ENCODE measurements around the gene SLCO3A1.
"Not testable (repeated sequence)": the region's sequence is repeated elsewhere in the genome, so short reads cannot be mapped to it uniquely, and the experiment has no call there.

SLCO3A1 gene

GRCh38 chr15:92061511-92062195 lies 208.1 kb downstream of the SLCO3A1 start:
- DNase-seq (ENCODE audit: low read depth in 2 of 3, low spot score in 2 of 3) = no peak

- no peak for DNase-seq (ENCODE audit: low read depth in 2 of 3, low spot score in 2 of 3)
Measured at GRCh38 chr15:92062505-92062904, 209.0 kb downstream of the SLCO3A1 start.

GRCh38 chr15:92068121-92068520 lies 214.6 kb downstream of the SLCO3A1 start:
- no peak for DNase-seq (ENCODE audit: low read depth in 2 of 3, low spot score in 2 of 3)

- DNase-seq (ENCODE audit: low read depth in 2 of 3, low spot score in 2 of 3) = peak in 2 of 3 experiments; percentile 15 to 30
Measured at GRCh38 chr15:92069308-92070250, 216.1 kb downstream of the SLCO3A1 start.

- DNase-seq (ENCODE audit: low read depth in 2 of 3, low spot score in 2 of 3) = not testable (repeated sequence)
Measured at GRCh38 chr15:92070251-92070650, 216.7 kb downstream of the SLCO3A1 start.

- DNase-seq (ENCODE audit: low read depth in 2 of 3, low spot score in 2 of 3) = no peak
Measured at GRCh38 chr15:92071045-92071634, 217.6 kb downstream of the SLCO3A1 start.

- DNase-seq (ENCODE audit: low read depth in 2 of 3, low spot score in 2 of 3) = no peak
Measured at GRCh38 chr15:92073044-92073785, 219.7 kb downstream of the SLCO3A1 start.

GRCh38 chr15:92074101-92074500 lies 220.6 kb downstream of the SLCO3A1 start:
- DNase-seq (ENCODE audit: low read depth in 2 of 3, low spot score in 2 of 3) = no peak

GRCh38 chr15:92074646-92075045 lies 221.1 kb downstream of the SLCO3A1 start:
- no peak for DNase-seq (ENCODE audit: low read depth in 2 of 3, low spot score in 2 of 3)

GRCh38 chr15:92075764-92076163 lies 222.3 kb downstream of the SLCO3A1 start:
- no peak for DNase-seq (ENCODE audit: low read depth in 2 of 3, low spot score in 2 of 3)

GRCh38 chr15:92076541-92076940 lies 223.0 kb downstream of the SLCO3A1 start:
- DNase-seq (ENCODE audit: low read depth in 2 of 3, low spot score in 2 of 3) = no peak

- peak in 2 of 3 experiments; percentile 33 to 40 for DNase-seq (ENCODE audit: low read depth in 2 of 3, low spot score in 2 of 3)
Measured at GRCh38 chr15:92077353-92078085, 224.0 kb downstream of the SLCO3A1 start.

GRCh38 chr15:92078270-92078669 lies 224.8 kb downstream of the SLCO3A1 start:
- no peak for DNase-seq (ENCODE audit: low read depth in 2 of 3, low spot score in 2 of 3)

GRCh38 chr15:92079047-92079446 lies 225.5 kb downstream of the SLCO3A1 start:
- no peak for DNase-seq (ENCODE audit: low read depth in 2 of 3, low spot score in 2 of 3)

GRCh38 chr15:92079647-92080255 lies 226.2 kb downstream of the SLCO3A1 start:
- no peak for DNase-seq (ENCODE audit: low read depth in 2 of 3, low spot score in 2 of 3)

GRCh38 chr15:92082006-92082843 lies 228.7 kb downstream of the SLCO3A1 start:
- DNase-seq (ENCODE audit: low read depth in 2 of 3, low spot score in 2 of 3) = no peak

GRCh38 chr15:92083190-92083589 lies 229.7 kb downstream of the SLCO3A1 start:
- DNase-seq (ENCODE audit: low read depth in 2 of 3, low spot score in 2 of 3) = no peak

- DNase-seq (ENCODE audit: low read depth in 2 of 3, low spot score in 2 of 3) = no peak
Measured at GRCh38 chr15:92087211-92087610, 233.7 kb downstream of the SLCO3A1 start.

- no peak for DNase-seq (ENCODE audit: low read depth in 2 of 3, low spot score in 2 of 3)
Measured at GRCh38 chr15:92091155-92091734, 237.7 kb downstream of the SLCO3A1 start.
